ENCODE data around the gene ZCCHC14. TPM values are rescaled to one million over a fixed set of nuclear protein-coding genes. Genes with fewer than 3 reads are reported as not detected.

The ZCCHC14 gene
- total and polyA plus RNA-seq, 2 experiments from 2014 or later, result 4.3 to 14.5 TPM

DNA sequence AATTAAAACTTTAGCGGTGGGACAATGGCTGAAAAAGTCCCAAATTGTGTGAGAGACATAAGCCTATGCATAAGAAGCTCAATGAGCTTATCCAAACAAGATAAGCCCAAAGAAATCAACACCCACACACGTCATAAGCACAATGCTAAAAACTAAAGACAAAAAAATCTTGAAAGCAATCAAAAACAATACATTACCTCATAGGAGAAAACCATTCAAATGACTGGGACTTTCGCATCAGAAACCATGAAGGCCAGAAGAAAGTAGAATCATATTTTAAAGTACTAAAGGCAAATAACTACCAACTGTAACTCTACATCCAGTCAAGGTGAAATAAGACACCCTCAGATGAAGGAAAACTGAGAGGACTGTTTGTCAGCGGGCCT is 50.2 kb downstream of the ZCCHC14 start:
- H3K27ac ChIP-seq, result no peak overlapping the region
- peaks cover 68% of the 10 kb centered on the region for H3K79me2 ChIP-seq
- H4K20me1 ChIP-seq (ENCODE audit: insufficient read depth, poor library complexity, severe bottlenecking), result no peaks in the 10 kb centered on the region
- H3K9me2 ChIP-seq (replicated peaks; ENCODE audit: insufficient read depth), result no peaks in the 10 kb centered on the region
- no peak overlapping the region for H3K4me3 ChIP-seq
- no peaks in the 10 kb centered on the region for H3K36me3 ChIP-seq (replicated peaks; ENCODE audit: insufficient read depth, low read depth)
- H2AFZ ChIP-seq, result no peak overlapping the region
- 79% methylated on average over 4 of the region's 4 CpGs for WGBS (ENCODE audit: low lambda C conversion rate, missing lambda C conversion rate)
- no peak for DNase-seq (ENCODE audit: low spot score)
- H3K9me3 ChIP-seq (ENCODE audit: low read depth), result no peaks in the 10 kb centered on the region
- TF ChIP-seq EZH2 (IDR thresholded peaks at IDR 0.05; ENCODE audit: borderline replicate concordance) (no peak), EZH2phosphoT487 (IDR thresholded peaks at IDR 0.05; ENCODE audit: low read depth, severe bottlenecking, unreplicated experiment) (no peak)
- TF ChIP-seq, protein P1, sequence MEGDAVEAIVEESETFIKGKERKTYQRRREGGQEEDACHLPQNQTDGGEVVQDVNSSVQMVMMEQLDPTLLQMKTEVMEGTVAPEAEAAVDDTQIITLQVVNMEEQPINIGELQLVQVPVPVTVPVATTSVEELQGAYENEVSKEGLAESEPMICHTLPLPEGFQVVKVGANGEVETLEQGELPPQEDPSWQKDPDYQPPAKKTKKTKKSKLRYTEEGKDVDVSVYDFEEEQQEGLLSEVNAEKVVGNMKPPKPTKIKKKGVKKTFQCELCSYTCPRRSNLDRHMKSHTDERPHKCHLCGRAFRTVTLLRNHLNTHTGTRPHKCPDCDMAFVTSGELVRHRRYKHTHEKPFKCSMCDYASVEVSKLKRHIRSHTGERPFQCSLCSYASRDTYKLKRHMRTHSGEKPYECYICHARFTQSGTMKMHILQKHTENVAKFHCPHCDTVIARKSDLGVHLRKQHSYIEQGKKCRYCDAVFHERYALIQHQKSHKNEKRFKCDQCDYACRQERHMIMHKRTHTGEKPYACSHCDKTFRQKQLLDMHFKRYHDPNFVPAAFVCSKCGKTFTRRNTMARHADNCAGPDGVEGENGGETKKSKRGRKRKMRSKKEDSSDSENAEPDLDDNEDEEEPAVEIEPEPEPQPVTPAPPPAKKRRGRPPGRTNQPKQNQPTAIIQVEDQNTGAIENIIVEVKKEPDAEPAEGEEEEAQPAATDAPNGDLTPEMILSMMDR (IDR thresholded peaks at IDR 0.05; ENCODE audit: poor library complexity), result no peak
- no peak overlapping the region for H3K4me2 ChIP-seq
- H3K27me3 ChIP-seq, result no peaks in the 10 kb centered on the region
- peaks cover 5% of the 10 kb centered on the region for H3K4me1 ChIP-seq (ENCODE audit: insufficient read depth)

DNA sequence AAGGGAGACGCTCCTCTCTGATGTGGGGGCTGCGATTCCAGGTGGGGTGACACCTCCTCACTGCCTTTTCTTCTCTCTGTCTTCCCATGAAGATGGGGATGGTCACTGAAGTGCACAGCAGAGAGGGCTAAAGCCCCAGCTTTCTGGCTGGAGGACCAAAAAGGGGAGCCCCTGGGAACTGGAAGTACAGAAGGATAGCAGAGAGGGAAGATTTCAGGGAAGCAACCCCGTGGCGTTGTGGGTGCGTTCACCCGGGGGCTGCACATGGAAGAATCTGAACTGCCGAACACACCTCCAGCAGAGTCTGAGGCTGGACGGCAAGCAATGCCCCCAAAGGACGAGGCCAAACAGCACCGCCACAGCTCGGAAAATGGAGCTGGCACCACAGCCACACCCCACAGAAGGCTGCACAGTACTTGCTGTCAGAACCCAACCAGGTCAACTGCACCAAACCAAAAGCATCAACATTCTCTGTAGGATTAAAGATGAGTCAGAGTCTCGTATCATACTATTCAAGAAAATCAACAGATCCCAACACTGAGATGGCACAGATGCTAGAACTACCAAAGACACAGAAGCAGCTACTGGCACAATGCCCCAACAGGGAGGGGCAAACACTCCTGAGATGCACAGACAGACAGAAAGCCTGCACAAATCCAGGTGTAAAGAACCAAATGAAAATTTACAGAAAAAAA is 50.8 kb downstream of the ZCCHC14 start:
- 94% methylated on average over 11 of the region's 12 CpGs for WGBS (ENCODE audit: low lambda C conversion rate, missing lambda C conversion rate)
- H3K9me2 ChIP-seq (replicated peaks; ENCODE audit: insufficient read depth), result no peaks in the 10 kb centered on the region
- no peaks in the 10 kb centered on the region for H3K27me3 ChIP-seq
- H2AFZ ChIP-seq, result no peak overlapping the region
- H3K9me3 ChIP-seq (ENCODE audit: low read depth), result no peaks in the 10 kb centered on the region
- H3K27ac ChIP-seq, result no peak overlapping the region
- H4K20me1 ChIP-seq (ENCODE audit: insufficient read depth, poor library complexity, severe bottlenecking), result peaks cover under 1% of the 10 kb centered on the region
- H3K4me1 ChIP-seq (ENCODE audit: insufficient read depth), result peaks cover 5% of the 10 kb centered on the region
- H3K4me2 ChIP-seq, result no peak overlapping the region
- TF ChIP-seq, protein P1 (IDR thresholded peaks at IDR 0.05; ENCODE audit: poor library complexity), result no peak
- TF ChIP-seq EZH2 (IDR thresholded peaks at IDR 0.05; ENCODE audit: borderline replicate concordance), result no peak
- TF ChIP-seq EZH2phosphoT487 (IDR thresholded peaks at IDR 0.05; ENCODE audit: low read depth, severe bottlenecking, unreplicated experiment), result no peak
- H3K4me3 ChIP-seq, result no peak overlapping the region
- peaks cover 71% of the 10 kb centered on the region for H3K79me2 ChIP-seq
- DNase-seq (ENCODE audit: low spot score), result no peak
- H3K36me3 ChIP-seq (replicated peaks; ENCODE audit: insufficient read depth, low read depth), result no peaks in the 10 kb centered on the region

DNA sequence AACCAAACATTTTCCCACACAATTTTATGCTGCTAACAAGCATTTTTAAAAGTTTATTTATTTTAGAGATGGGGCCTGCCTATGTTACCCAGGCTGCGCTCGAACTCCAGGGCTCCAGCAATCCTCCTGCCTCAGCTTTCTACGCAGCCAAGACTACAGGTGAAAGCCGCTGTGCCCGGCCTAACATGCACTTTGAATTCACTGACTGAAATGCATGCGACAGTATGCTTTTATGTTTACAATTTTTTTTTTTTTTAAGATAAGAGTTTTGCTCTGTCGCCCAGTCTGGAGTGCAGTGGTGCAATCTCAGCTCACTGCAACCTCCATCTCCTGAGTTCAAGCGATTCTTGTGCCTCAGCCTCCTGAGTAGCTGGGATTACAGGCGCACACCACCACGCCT is 52.9 kb downstream of the ZCCHC14 start:
- Histone ChIP-seq H3K4me2 (no peak overlapping the region), H3K36me3 (replicated peaks; ENCODE audit: insufficient read depth, low read depth) (no peaks in the 10 kb centered on the region), H3K9me3 (ENCODE audit: low read depth) (no peaks in the 10 kb centered on the region), H3K27me3 (no peaks in the 10 kb centered on the region), H3K4me1 (ENCODE audit: insufficient read depth) (peaks cover 4% of the 10 kb centered on the region), H3K4me3 (no peak overlapping the region), H2AFZ (no peak overlapping the region), H3K27ac (no peak overlapping the region), H3K9me2 (replicated peaks; ENCODE audit: insufficient read depth) (no peaks in the 10 kb centered on the region), H4K20me1 (ENCODE audit: insufficient read depth, poor library complexity, severe bottlenecking) (peaks cover 12% of the 10 kb centered on the region), H3K79me2 (peaks cover 82% of the 10 kb centered on the region)
- TF ChIP-seq, protein P1 (IDR thresholded peaks at IDR 0.05; ENCODE audit: poor library complexity), result no peak
- TF ChIP-seq EZH2 (IDR thresholded peaks at IDR 0.05; ENCODE audit: borderline replicate concordance), result no peak
- no peak for TF ChIP-seq EZH2phosphoT487 (IDR thresholded peaks at IDR 0.05; ENCODE audit: low read depth, severe bottlenecking, unreplicated experiment)
- no peak for DNase-seq (ENCODE audit: low spot score)
- WGBS (ENCODE audit: low lambda C conversion rate, missing lambda C conversion rate), result 92% methylated on average over 10 of the region's 10 CpGs

Measured in hepatocyte (in vitro differentiated cells).